GM19467 (cell line): ENCODE results near the gene CWC27.

ENCODE experiments used
- ATAC-seq: cut with Tn5 transposase; IDR thresholded peaks from one replicate; pipeline ENCODE4 v1.9.1; 2021; ENCODE audit warnings: mild to moderate bottlenecking, moderate library complexity; ENCODE audit not compliant: unreplicated experiment

CWC27 gene, protein sequence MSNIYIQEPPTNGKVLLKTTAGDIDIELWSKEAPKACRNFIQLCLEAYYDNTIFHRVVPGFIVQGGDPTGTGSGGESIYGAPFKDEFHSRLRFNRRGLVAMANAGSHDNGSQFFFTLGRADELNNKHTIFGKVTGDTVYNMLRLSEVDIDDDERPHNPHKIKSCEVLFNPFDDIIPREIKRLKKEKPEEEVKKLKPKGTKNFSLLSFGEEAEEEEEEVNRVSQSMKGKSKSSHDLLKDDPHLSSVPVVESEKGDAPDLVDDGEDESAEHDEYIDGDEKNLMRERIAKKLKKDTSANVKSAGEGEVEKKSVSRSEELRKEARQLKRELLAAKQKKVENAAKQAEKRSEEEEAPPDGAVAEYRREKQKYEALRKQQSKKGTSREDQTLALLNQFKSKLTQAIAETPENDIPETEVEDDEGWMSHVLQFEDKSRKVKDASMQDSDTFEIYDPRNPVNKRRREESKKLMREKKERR

DNA sequence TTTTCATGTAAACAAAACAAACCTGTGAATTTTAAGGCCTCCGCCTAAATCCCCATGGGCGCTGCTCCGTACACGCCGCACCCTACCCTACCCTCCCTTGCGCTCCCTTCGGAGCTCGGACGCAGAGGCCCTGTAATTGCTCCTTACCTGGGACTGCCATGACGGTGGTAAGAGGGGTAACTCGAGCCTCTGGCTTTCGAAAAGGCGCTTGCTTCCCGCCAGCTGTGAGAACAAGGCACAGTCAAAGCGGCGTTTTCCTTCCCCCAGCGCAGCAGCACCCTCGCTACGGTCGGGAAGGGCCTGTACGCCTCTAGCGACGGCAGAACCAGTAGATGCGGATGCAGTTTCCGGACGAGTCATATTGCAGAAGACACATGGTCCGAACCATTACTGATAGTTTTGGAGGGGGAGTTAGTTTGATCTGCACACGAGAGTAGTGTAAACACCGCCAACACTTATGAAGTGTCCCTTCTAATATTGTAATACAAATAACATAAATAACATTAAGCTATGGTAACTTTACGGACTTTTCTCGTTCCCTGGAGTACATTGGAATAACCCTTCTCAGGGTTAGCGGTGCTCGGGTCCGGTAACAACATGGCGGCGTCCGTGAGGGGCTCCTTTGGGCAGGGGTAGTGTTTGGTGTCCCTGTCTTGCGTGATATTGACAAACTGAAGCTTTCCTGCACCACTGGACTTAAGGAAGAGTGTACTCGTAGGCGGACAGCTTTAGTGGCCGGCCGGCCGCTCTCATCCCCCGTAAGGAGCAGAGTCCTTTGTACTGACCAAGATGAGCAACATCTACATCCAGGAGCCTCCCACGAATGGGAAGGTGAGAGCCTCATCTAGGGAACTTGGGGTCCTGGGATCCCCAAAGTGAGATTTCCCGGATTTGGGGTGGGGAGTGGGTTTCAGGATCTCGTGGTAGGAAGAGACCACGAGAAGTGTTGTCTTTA, at the start of gene CWC27, which contains the start of gene SREK1IP1:
Gene CWC27 (plus strand): TSS at position 573 of the 955 bp plus-strand sequence. CDS start 217 bp downstream, at position 790.
Gene SREK1IP1 (minus strand): TSS at position 334 of the 955 bp plus-strand sequence. CDS start 174 bp downstream, at position 160.
- peak; percentile 97 for ATAC-seq

DNA sequence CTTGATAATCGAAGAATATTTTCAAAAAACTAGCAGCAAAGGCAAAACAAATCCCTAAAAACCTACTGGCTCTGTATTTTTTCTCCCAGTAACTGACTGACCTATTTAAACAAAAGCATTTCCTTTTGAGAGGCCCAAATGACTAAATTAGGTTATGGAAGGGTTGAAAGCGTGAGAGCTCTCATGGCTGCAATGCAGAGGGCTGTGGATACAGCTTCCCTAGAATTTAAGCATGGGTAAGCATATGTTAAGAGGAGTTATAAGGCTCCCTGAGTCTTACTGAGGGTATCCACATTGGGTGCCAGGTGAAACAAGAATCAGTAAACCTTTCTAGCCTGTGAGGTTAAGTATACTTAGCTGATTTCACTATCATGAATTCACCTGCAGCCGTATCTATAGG, 46.1 kb upstream of the CWC27 start:
- no peak for ATAC-seq

DNA sequence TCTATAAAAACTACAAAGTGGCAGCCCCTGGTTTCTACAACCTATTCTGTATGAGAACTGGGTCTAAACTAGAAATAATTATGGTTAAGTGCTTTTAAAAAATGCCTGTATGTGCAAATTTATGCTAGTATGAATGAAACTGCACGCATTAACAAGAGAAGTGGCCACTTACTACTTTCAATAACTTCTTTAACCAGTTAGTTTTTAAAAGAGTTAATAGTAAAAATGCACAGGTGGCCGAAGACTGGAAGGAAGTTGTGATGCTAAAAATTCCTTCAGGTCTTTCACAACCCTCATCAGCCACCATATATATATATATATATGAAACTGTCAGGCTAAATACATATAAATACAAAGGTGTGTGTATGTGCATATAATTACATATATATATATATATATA, 41.6 kb upstream of the CWC27 start:
- no peak for ATAC-seq

DNA sequence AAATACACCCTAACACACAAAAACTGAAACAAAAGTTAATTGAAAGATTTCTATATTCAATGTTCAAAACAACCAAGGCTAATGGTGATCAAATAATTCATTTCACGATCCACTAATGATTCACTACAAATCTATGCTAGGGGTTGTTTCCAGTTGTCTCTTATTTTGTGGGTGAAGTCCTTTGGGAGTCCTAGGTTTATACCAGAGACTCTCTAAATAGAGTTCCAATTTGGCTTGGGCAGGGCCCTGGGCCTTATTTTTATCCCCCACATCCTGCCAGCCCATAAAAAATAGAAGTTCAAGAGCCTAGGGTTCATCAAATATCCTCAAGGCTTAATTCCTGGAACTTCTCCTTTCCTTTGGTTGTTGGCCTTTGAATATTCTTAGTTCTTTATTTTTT, 26.3 kb upstream of the CWC27 start:
- ATAC-seq = no peak

DNA sequence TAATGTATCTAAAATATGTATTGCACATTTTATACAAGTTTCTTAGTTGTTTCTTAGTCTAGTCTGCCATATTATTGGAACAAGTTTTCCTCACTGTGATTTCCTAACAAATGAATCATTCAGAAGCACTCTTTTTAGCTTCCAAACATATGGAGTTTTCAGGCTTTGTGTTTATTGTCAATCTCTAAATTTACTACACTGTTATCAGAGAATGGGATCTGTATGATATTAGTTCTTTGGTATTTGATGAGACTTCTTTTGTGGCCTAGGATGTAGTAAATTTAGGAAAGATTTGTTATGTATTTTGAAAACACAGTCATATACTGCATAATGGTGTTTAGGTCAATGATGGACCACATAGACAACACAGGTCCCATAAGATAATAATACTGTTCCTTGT, 25.9 kb upstream of the CWC27 start:
- ATAC-seq = no peak

DNA sequence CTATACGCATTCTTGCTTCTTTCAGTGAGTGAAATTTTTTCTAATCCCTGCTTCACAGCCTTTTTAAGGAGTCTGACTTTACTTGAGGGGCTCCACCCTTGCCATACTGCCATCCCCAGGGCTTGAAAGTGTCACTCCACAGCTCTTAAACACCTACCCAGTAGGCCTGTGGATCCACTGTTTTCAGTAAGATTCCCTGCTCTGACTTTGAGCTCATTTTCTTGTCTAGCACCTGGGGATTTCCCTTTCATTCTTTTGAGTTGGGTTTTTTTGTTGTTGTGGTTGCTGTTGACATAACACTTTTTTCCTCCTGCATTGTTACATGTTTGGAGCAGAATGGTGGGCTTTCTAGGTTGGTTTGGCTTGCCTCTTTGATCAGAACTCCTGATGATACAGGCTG, 23.8 kb upstream of the CWC27 start:
- ATAC-seq = no peak

DNA sequence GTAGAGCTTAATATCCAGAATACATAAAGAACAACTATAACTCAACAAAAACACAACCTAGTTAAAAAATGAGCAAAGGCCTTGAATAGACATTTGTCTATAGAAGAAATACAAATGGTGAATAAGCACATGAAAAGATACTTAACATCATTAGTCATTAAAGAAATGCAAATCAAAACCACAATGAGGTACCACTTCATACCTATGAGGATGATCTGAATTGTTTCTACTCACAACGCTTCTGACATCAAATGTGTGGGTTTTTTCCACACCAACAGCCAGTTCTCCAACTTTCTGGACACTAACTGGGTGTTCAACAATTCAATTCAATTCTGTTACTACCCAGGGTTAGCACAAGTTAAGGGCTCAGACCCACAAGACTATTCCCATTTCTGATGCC, 22.3 kb upstream of the CWC27 start:
- no peak for ATAC-seq

DNA sequence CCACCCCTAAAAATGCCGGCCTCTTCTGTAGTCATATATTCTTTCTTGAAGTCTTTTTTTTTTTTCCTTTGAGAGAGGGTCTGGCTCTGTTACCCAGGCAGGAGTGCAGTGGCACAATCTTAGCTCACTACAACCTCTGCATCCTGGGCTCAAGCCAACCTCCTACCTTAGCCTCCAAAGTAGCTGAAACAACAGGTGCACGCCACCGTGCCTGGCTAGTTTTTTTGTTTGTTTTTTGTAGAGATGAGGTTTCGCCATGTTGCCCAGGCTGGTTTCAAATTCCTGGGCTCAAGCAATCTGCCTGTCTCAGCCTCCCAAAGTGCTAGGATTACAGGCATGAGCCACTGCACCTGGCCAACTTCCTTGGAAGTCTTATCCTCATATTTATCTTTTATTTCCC, 19.3 kb upstream of the CWC27 start:
- ATAC-seq = no peak

DNA sequence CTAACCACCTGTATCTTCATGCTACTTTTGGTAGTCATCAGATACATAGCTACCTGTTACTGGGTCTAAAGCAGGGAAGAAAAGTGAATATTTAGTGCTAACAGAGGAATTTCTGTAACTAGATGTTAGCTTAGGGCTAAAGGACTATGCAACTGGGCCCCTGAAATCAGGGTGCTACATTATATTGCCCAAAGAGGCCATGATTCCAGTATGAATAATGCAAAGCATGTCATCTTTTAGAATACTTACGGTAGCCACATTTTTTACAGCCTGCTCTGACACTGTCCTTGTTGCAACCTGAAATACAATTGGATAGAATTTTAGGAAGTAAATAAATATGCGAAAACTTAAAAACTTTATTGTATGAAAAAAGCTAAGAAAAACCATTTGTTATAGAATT, 14.7 kb upstream of the CWC27 start:
- no peak for ATAC-seq

DNA sequence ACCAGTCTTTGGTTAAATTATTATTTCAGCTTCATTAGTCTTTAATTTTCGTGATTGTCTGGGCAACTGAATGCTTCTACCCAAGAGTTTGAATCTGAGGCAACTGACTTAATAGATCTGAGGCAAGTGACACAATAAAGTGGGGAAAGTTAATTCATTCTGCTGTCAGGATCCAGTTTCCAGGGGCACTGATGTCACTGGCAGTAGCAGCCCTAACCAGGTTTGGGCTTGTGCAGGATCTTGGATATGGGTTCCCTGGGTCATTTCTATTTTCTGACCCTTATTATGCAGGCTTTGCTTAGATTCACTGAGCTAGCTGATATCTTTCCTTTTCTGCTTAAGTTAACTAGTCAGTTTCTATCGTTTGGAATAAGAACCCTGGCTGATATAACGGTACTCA, 9.8 kb upstream of the CWC27 start:
- ATAC-seq = no peak

DNA sequence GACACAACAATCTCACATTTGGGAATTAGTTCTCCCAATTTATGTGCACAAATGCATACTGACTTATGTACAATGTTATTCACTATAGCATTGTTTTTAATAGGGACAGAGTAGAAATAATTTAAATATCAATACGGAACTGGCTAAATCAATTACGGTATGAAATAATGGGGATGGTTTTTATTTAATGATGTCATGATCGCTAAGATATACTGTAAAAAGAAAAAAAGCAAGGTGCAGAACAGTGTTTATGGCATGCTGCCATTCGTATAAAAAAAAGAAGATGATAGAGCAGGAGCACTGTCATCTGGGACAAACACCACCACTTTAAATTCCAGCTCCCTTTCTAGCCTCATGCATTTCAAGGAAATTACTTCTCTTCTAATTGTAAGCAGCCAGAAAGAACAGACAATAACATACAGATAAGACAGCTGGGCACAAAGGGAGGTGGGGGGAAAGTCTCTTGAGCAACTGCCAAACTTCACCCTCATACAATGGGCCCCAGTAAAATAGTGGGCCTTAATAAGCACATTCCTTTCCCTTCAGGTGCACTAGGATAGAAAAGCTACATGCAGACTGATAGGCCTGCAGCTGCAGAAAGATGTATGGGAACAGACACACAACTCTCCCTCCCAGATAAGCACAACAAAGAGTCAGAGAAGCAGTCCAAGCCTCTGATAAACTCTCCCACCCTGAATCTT, 8.6 kb upstream of the CWC27 start:
- ATAC-seq = no peak

DNA sequence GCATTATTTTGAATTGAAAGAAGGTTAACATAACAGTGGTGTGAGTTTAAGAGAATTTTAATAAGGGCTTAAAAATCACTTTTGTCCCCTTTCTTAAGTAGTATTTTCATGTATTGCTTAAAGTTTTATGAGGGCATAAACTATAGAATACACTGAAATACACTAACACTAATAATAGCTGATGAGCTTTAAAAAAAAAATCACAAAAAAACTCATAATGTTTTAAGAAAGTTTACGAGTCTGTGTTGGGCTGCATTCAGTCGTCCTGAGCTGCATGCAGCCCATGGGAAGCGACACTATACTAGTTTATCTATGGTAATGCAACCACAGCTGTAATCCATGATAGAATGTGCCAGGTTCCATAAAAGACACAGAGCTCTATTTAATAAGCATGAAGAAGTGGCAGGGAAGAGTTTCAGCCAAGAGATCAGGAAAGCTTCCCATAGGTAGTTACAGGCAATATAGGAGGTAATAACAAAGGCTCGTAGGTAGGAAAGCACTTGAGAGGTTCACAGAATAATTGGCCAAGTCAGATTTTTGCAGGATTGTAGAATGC, 4.7 kb upstream of the CWC27 start:
- no peak for ATAC-seq

DNA sequence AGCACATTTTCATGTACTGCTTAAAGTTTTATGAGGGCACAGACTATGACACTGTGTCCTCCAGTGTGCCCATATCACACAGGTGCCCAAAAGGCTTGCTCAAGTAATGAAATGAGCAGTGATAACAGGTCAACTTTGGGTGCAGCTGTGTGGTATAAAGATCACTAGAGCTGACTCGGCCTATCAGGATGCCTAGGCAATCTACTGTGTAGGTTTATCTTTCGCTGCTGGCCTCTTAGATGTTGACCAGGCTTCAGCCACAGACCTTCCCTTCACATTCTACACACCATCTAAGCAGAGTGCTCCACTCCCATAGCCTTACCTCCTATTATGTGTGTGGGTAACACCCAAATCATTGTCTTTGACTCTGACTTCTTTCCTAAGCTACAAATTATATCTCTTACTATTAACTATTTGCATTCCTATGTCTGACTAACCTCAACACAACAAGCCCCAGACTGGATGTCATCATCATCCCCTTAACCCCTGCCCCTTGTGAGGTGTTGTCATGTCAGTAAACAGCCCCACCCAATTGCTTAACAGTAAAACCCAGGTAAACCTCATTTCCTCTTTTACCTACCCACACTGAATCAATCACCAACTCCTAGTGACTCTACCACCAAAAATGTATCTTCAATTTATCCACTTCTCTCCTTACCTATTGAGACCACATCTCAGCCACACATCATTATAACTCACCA, 2.8 kb upstream of the CWC27 start:
- ATAC-seq = no peak

DNA sequence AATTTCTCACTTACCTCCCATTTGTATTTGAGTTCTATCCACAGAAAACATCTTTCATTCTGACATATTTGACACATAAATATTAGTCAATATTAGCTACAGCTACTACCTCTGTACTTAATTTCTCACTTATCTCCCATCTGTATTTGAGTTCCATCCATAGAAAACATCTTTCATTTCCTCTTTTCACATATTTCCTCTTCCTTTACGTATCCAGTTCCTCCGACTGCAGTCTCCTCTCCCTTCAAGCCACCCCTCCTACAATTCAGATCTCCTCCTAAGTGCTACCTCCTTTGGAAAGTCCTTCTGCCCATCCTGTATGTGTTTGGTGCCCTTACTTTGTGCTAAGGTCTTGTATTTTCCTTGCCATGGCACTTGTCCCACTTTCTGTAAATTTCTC, 1.8 kb upstream of the CWC27 start:
- no peak for ATAC-seq

DNA sequence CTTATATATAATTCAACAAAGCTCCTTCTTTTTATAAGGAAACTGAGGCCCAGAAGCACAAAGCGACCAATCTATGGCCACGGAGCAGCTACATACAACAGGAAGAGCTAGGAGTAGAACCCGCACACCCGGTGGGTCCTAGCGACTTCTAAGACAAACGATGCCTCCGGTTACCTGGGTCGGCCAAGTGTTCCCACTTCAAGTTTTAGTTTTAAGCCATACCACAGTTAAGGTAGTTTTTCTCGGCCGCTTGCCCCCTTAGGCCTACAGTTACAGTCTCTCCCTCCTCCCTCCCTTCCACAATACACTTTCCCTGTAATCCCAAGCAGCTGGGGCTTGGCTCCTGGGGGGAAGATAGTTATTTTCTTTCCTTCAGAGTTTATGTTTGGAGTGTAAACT, 772 bp upstream of the CWC27 start:
- ATAC-seq = peak; percentile 2

DNA sequence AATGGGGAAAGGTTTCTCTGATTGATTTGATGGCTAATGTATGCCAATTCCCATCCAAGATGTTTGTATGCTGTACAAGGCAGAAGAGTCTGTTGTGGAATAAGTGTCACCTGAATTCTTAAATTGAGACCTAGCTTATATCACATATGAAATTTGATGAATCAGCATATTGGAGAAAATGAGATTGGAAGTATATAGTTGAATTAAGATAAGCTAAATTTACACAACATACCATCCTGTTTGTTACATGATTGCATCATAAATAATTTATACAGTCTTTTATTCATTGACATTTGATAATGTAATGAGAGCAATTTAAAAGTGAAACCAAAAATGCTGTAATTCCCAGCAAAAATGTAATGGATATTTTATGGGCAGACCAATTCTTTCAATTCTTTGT, 1.1 kb downstream of the CWC27 start:
- no peak for ATAC-seq

DNA sequence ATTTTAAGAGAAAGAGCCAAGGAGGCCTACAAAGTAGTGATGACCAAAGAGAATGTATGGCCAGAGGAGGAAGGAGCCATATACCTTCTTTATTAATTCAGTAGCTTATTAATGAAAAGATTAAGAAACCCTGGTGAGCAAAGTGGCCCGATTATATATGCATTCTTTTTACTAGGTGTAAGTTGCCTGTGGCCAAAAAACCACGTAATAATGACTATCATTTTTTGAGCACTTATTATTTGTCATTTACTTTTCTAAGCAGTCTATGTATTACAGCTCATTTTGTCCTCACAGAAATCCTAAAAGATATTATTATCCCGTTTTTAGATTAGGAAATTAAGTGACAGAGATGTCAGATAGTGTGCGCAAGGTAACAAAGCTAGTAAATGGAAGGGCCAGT, 3.0 kb downstream of the CWC27 start:
- ATAC-seq = no peak

DNA sequence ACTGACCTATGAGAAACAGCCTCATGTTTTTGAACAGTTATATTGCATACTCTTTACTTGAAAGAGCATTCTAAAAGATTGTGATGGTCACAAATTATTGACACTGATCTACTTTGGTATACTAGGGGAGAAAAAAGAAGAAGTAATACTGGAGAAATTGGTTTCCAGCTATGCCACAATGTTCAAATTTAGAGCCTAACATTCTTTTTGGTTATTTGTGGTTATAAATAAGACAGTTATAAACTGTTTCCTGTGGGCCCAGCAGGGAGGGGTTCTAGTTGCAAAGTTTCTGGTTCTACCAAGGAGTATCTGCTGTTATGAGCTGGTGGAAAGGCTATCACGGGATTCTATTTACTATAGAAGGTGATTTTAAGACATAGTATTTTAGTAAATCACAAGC, 4.8 kb downstream of the CWC27 start:
- ATAC-seq = no peak

DNA sequence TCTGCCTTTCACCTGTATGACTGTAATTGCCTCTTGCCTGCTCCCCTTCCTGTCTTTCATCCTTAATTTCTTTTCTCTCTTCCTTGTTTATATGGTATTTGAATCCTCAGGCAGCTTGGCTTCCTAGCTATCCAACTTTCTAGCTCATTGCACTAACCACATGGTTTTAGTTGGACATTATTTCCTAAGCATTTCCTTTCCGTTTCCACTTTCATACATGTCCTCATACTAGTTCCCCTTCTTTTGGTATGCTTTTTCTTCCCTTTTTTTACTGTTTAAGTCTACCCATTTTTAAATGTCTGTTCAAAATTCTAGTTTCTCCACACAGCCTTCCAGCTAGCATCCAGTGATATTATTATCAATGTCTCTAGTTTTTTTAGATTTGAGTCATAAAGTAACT, 6.6 kb downstream of the CWC27 start:
- no peak for ATAC-seq

DNA sequence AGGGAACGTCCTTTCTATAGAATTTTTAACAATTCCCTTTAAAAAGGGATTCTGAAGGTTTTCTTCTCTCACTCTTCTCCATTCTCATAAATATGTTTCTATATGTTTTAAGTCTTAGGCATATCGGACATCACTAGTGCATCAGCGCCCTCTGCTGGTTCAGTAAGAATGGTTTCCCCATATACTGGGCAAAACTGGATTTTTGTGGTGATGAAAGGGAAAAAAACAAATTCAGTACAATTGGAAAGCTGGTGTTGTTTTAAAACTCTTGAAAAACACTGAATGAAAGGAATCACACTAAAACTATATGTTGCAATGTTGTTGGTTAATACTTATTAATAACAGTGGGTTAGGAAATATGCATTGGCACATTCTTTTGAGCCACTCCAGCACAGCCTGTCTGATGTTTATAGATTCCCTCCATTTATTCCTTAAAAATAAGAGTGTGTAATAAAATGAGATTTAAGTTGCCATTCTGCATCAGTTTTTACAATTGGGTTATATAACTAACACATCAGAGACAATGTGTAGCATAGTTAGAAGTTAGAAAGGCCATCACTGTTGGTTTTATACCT, 15.8 kb downstream of the CWC27 start:
- ATAC-seq = peak; percentile 91
